ENCODE data around the gene C11orf16. TPM values are rescaled to one million over a fixed set of nuclear protein-coding genes. Genes with fewer than 3 reads are reported as not detected.

Gene C11orf16
- total and polyA plus RNA-seq, 2 donors (not counting 3 experiments of a cell fraction or from before 2014, with no cell fraction given), result not detected

DNA sequence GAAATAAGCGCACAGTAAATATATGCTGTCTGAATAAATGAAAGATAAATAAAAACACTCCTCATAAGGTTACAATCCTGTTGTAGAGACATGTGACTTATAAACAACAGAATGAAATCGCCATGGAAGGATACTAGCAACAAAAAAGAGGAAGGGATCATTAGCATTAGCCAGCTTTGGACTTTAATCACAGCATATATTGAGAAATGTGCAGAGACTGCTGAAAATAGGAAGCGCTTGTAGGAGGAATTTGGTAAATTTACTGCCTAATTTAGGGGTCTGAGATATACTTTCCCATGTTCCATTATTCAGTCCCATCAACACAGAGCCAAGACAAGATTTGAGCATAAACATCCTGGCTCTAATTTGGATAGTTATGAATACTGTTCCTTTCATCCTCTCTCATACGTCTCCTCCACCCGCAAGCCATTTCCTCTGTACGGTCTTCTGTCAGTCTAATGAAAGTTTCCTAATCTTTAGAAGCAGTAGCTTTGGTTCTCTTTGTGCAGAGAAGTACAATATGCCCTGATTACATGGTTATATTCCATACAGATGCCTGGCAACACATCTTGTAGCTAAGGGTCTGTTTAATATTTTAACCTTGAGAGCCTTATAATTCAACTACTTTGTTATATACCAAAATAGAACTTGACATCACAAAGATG lies 58.9 kb downstream of the C11orf16 start:
- H3K9ac ChIP-seq (replicated peaks; ENCODE audit: extremely low read depth, insufficient read depth, low read length), result no peak overlapping the region
- H3K4me2 ChIP-seq (ENCODE audit: insufficient read depth, low read length), result no peak overlapping the region
- dilution Hi-C loops (cut with MboI; ENCODE audit: extremely low pct_ligation_motif_present, low sequenced_read_pairs), result no loop called here
- no peak overlapping the region for H2AFZ ChIP-seq (ENCODE audit: low read depth, low read length)
- TF ChIP-seq EZH2 (IDR thresholded peaks at IDR 0.05; ENCODE audit: borderline replicate concordance, low read depth, low read length, severe bottlenecking), result no peak
- no peaks in the 10 kb centered on the region for H3K79me2 ChIP-seq (ENCODE audit: control insufficient read depth, insufficient read depth, low read length)
- DNase-seq (ENCODE audit: low read depth, low spot score) (no peak), FAIRE-seq (no peak)
- H3K36me3 ChIP-seq (ENCODE audit: control insufficient read depth in 2 of 2, extremely low read depth in 1 of 2, insufficient read depth in 2 of 2, low read length in 2 of 2), result no peaks in the 10 kb centered on the region
- CTCF ChIA-PET, result no interaction called here
- POLR2A ChIA-PET, result no interaction called here
- intact Hi-C loops (cut with micrococcal nuclease), result no loop called here
- H3K27ac ChIP-seq (ENCODE audit: insufficient read depth, low read depth, low read length), result no peak overlapping the region
- H3K4me1 ChIP-seq (ENCODE audit: control insufficient read depth, extremely low read depth, insufficient read depth, low read length), result peaks cover 7% of the 10 kb centered on the region
- no TSS peak for BruUV-seq (replicated peaks)
- H3K4me3 ChIP-seq (replicated peaks in 1 of 3; ENCODE audit: insufficient read depth in 1 of 3, low read depth in 1 of 3, low read length in 3 of 3), result no peak overlapping the region
- H3K9me3 ChIP-seq (replicated peaks; ENCODE audit: control insufficient read depth, insufficient read depth, low read length), result no peaks in the 10 kb centered on the region
- H3K9me1 ChIP-seq (replicated peaks; ENCODE audit: control insufficient read depth, extremely low read depth, insufficient read depth, low read length), result no peaks in the 10 kb centered on the region
- no peaks in the 10 kb centered on the region for H4K20me1 ChIP-seq (replicated peaks; ENCODE audit: control insufficient read depth, extremely low read depth, insufficient read depth, low read length)
- H3K27me3 ChIP-seq (ENCODE audit: control insufficient read depth in 2 of 2, insufficient read depth in 2 of 2, low read length in 2 of 2), result no peaks in the 10 kb centered on the region

- Histone ChIP-seq H4K20me1 (replicated peaks; ENCODE audit: control insufficient read depth, extremely low read depth, insufficient read depth, low read length) (no peaks in the 10 kb centered on the region), H3K27me3 (ENCODE audit: control insufficient read depth in 2 of 2, insufficient read depth in 2 of 2, low read length in 2 of 2) (no peaks in the 10 kb centered on the region), H2AFZ (ENCODE audit: low read depth, low read length) (no peak overlapping the region), H3K27ac (ENCODE audit: insufficient read depth, low read depth, low read length) (no peak overlapping the region), H3K9ac (replicated peaks; ENCODE audit: extremely low read depth, insufficient read depth, low read length) (no peak overlapping the region), H3K79me2 (ENCODE audit: control insufficient read depth, insufficient read depth, low read length) (no peaks in the 10 kb centered on the region), H3K4me3 (replicated peaks in 1 of 3; ENCODE audit: insufficient read depth in 1 of 3, low read depth in 1 of 3, low read length in 3 of 3) (no peak overlapping the region), H3K36me3 (ENCODE audit: control insufficient read depth in 2 of 2, extremely low read depth in 1 of 2, insufficient read depth in 2 of 2, low read length in 2 of 2) (no peaks in the 10 kb centered on the region), H3K4me1 (ENCODE audit: control insufficient read depth, extremely low read depth, insufficient read depth, low read length) (peaks cover 10% of the 10 kb centered on the region), H3K9me3 (replicated peaks; ENCODE audit: control insufficient read depth, insufficient read depth, low read length) (no peaks in the 10 kb centered on the region), H3K9me1 (replicated peaks; ENCODE audit: control insufficient read depth, extremely low read depth, insufficient read depth, low read length) (no peaks in the 10 kb centered on the region), H3K4me2 (ENCODE audit: insufficient read depth, low read length) (no peak overlapping the region)
- ChIA-PET POLR2A (no interaction called here), CTCF (interaction anchor here (0.7 to 3.2 kb wide), 9 partner anchors 9 to 265 kb away, joined by 3 to 11 read pairs (median 5); no protein-coding TSS in a partner anchor)
- TF ChIP-seq MYC (IDR thresholded peaks at IDR 0.05; ENCODE audit: low read depth, low read length) (no peak), POLR2A (IDR thresholded peaks at IDR 0.05; ENCODE audit: low read depth, low read length) (no peak), JUN (IDR thresholded peaks at IDR 0.05; ENCODE audit: borderline replicate concordance, insufficient read depth, insufficient read length, low read depth) (no peak), EZH2 (IDR thresholded peaks at IDR 0.05; ENCODE audit: borderline replicate concordance, low read depth, low read length, severe bottlenecking) (no peak), GATA2 (IDR thresholded peaks at IDR 0.05; ENCODE audit: insufficient read depth, insufficient read length, low read depth, low read length) (no peak), POLR2AphosphoS5 (IDR thresholded peaks at IDR 0.05; ENCODE audit: insufficient read depth, low read depth, low read length) (no peak)
- BruUV-seq (replicated peaks), result no TSS peak
- dilution Hi-C loops (cut with MboI; ENCODE audit: extremely low pct_ligation_motif_present, low sequenced_read_pairs), result no loop called here
- DNase-seq (ENCODE audit: low read depth, low spot score) (no peak), FAIRE-seq (no peak)
- intact Hi-C loops (cut with micrococcal nuclease), result loop anchor here (2.0 kb wide), 3 partner anchors 39 to 183 kb away; partner anchors contain the start of gene AKIP1
These were observed 60.8 kb downstream of the C11orf16 start for GRCh38 chr11:8871962-8872361.
